Fibroblast of lung (primary cell): ENCODE results near the gene DNTT. TPM values are rescaled to one million over a fixed set of nuclear protein-coding genes. Genes with fewer than 3 reads are reported as not detected.

Experiments
- DNase-seq, 2 donors: peaks; one replicate each; pipeline versions ENCODE4 v3.0.0 to v3.0.0-alpha.2; 2010; ENCODE audit warnings: low read depth in 2 of 2
- H2AFZ ChIP-seq: 2 replicates; pipeline ENCODE4 v1.5.1; 2012; ENCODE audit warnings: low read length, control low read depth, inconsistent platforms
- H3K27ac ChIP-seq: 2 replicates; pipeline ENCODE4 v1.5.1; 2011; ENCODE audit warnings: low read length, control low read depth; ENCODE audit not compliant: insufficient read depth
- H3K27me3 ChIP-seq: 2 replicates; pipeline ENCODE4 v1.5.1; 2011; ENCODE audit warnings: mild to moderate bottlenecking, low read length; ENCODE audit not compliant: control insufficient read depth, insufficient read depth
- H3K36me3 ChIP-seq: 2 replicates; pipeline ENCODE4 v1.5.1; 2011; ENCODE audit warnings: low read length; ENCODE audit not compliant: control insufficient read depth, insufficient read depth
- H3K4me1 ChIP-seq: 2 replicates; pipeline ENCODE4 v1.5.1; 2011; ENCODE audit warnings: low read length; ENCODE audit not compliant: control insufficient read depth, insufficient read depth; ENCODE audit errors: extremely low read depth
- H3K4me2 ChIP-seq: 2 replicates; pipeline ENCODE4 v1.5.1; 2011; ENCODE audit warnings: low read length, control low read depth; ENCODE audit not compliant: insufficient read depth; ENCODE audit errors: extremely low read depth
- H3K4me3 ChIP-seq, 4 experiments: fragments of 200-600 bp in 1 of 4; sonication (generic) in 1 of 4; replicated peaks in 1 of 4; 2 replicates each; pipeline ENCODE4 v1.5.1; 2011 to 2016; ENCODE audit warnings: low read length in 4 of 4, low read depth in 3 of 4, mild to moderate bottlenecking in 3 of 4, control low read depth in 2 of 4, inconsistent platforms in 1 of 4, mixed read lengths in 1 of 4; ENCODE audit not compliant: insufficient read depth in 1 of 4; ENCODE audit errors: control extremely low read depth in 1 of 4
- H3K79me2 ChIP-seq: 2 replicates; pipeline ENCODE4 v1.5.1; 2012; ENCODE audit warnings: mild to moderate bottlenecking, low read length, inconsistent platforms; ENCODE audit not compliant: control insufficient read depth, insufficient read depth
- H3K9ac ChIP-seq: 2 replicates; pipeline ENCODE4 v1.5.1; 2011; ENCODE audit warnings: mild to moderate bottlenecking, low read length, control low read depth; ENCODE audit not compliant: insufficient read depth
- H3K9me3 ChIP-seq: 2 replicates; pipeline ENCODE4 v1.5.1; 2012; ENCODE audit warnings: low read depth, low read length; ENCODE audit not compliant: control insufficient read depth, insufficient read depth
- H4K20me1 ChIP-seq: 2 replicates; pipeline ENCODE4 v1.5.1; 2011; ENCODE audit warnings: low read length; ENCODE audit not compliant: control insufficient read depth, insufficient read depth; ENCODE audit errors: extremely low read depth
- EZH2 ChIP-seq: IDR thresholded peaks from 2 replicates; pipeline ENCODE4 v1.5.1; 2012; ENCODE audit warnings: low read length, control low read depth, mild to moderate bottlenecking; ENCODE audit errors: missing control alignments
- polyA plus RNA-seq, 2 donors: library from polyadenylated mRNA; depleted of rRNA in 1 of 2; stranded (reverse) in 1 of 2; unstranded in 1 of 2; fragments of >200 nt; gene quantifications; 2 replicates each; pipeline ENCODE4 v1.2.1, GENCODE V29; 2011 to 2012; ENCODE audit warnings: missing spikeins in 1 of 2
- total RNA-seq: library from RNA; depleted of rRNA; stranded (reverse); fragments of >200 nt; gene quantifications from 2 replicates; pipeline ENCODE4 v1.2.1, GENCODE V29; 2014
- TF ChIP-seq, protein P1 (sequence below), 2 donors: IDR thresholded peaks in 1 of 2; conservative IDR thresholded peaks in 1 of 2; 1 replicate in 1 of 2; 2 replicates in 1 of 2; pipeline ENCODE4 v1.5.1; 2011 to 2012; ENCODE audit warnings: low read length in 2 of 2, control low read depth in 1 of 2, inconsistent platforms in 1 of 2, low read depth in 1 of 2, mild to moderate bottlenecking in 1 of 2

DNTT gene
- total and polyA plus RNA-seq, 2 donors (not counting 1 experiment from before 2014, with no cell fraction given) = not detected

DNA sequence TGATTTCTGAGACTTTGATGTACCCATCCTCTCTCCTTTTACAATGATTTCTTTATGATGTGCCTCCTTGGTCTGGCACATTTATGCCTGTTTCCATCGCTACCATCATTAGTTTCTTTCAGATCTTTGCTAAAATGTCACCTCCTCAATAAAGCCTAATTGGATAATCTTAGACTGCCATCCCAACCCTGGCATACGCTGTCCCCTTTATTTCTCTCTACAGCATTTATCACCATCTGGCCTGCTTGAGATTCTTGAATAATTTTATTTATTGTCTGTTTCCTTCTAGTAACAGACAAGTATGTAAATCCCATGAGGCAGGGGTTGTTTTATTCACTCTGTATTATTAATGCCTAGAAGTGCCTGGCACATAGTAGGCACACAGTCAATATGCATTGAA lies 6.7 kb upstream of the DNTT start:
- H3K27ac ChIP-seq = no peak overlapping the region
- no peaks in the 10 kb centered on the region for H3K27me3 ChIP-seq
- TF ChIP-seq, protein P1, sequence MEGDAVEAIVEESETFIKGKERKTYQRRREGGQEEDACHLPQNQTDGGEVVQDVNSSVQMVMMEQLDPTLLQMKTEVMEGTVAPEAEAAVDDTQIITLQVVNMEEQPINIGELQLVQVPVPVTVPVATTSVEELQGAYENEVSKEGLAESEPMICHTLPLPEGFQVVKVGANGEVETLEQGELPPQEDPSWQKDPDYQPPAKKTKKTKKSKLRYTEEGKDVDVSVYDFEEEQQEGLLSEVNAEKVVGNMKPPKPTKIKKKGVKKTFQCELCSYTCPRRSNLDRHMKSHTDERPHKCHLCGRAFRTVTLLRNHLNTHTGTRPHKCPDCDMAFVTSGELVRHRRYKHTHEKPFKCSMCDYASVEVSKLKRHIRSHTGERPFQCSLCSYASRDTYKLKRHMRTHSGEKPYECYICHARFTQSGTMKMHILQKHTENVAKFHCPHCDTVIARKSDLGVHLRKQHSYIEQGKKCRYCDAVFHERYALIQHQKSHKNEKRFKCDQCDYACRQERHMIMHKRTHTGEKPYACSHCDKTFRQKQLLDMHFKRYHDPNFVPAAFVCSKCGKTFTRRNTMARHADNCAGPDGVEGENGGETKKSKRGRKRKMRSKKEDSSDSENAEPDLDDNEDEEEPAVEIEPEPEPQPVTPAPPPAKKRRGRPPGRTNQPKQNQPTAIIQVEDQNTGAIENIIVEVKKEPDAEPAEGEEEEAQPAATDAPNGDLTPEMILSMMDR (conservative IDR thresholded peaks at IDR 0.05 in 1 of 2, IDR thresholded peaks at IDR 0.05 in 1 of 2; ENCODE audit: low read depth in 1 of 2, low read length in 2 of 2) = no peak
- TF ChIP-seq EZH2 = no peak
- no peaks in the 10 kb centered on the region for H3K9me3 ChIP-seq
- no peak for DNase-seq
- H3K79me2 ChIP-seq = no peaks in the 10 kb centered on the region
- H3K4me3 ChIP-seq = no peak overlapping the region
- H2AFZ ChIP-seq = no peak overlapping the region
- H3K4me1 ChIP-seq = no peaks in the 10 kb centered on the region
- no peaks in the 10 kb centered on the region for H4K20me1 ChIP-seq
- H3K36me3 ChIP-seq = no peaks in the 10 kb centered on the region
- H3K4me2 ChIP-seq = no peak overlapping the region
- H3K9ac ChIP-seq = no peak overlapping the region

DNA sequence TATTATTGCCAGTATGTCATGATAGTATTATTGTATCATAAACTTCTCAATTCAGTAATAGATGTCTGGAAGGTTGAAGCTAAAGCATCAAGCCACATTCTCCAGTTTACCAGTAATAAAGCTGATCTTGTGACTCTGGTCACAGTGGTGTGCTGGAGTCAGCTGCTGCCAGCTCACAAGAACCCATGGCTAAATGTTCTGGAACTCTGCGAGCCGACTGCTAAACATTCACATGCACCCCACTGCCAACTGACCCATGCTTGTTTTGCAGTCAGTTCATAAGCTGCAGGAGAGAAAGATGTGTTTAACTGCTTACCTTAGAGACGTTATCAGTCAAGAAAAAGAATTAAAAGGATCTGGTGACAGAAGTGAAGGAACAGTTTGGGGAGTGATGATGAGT lies 5.9 kb upstream of the DNTT start:
- TF ChIP-seq EZH2 = no peak
- TF ChIP-seq, protein P1 (conservative IDR thresholded peaks at IDR 0.05 in 1 of 2, IDR thresholded peaks at IDR 0.05 in 1 of 2; ENCODE audit: low read depth in 1 of 2, low read length in 2 of 2) = no peak
- Histone ChIP-seq H3K4me3 (no peak overlapping the region), H3K79me2 (no peaks in the 10 kb centered on the region), H3K4me1 (no peaks in the 10 kb centered on the region), H3K27me3 (no peaks in the 10 kb centered on the region), H3K27ac (no peak overlapping the region), H3K4me2 (no peak overlapping the region), H3K36me3 (no peaks in the 10 kb centered on the region), H2AFZ (no peak overlapping the region), H3K9me3 (no peaks in the 10 kb centered on the region), H4K20me1 (no peaks in the 10 kb centered on the region), H3K9ac (no peak overlapping the region)
- DNase-seq = no peak

DNA sequence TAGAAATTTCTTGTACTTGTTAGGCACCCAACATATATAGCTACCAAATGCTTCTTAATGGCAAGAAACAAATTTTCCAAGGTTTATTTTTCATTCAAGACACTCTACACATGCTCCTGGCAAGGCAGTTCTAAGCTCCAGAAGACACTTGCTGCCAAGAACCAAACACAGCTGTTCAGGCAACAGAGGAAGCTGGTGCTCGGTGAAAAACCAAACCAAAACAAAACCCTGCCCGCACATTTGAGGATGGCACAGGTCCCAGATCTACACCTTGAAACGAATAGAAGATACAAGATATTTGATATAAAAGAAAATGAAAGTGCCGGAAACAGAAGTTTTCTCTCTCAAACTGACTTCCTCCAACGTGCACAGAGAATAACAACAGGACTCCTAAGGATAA lies 4.9 kb upstream of the DNTT start:
- TF ChIP-seq, protein P1 (conservative IDR thresholded peaks at IDR 0.05 in 1 of 2, IDR thresholded peaks at IDR 0.05 in 1 of 2; ENCODE audit: low read depth in 1 of 2, low read length in 2 of 2) = no peak
- DNase-seq = no peak
- Histone ChIP-seq H4K20me1 (no peaks in the 10 kb centered on the region), H3K27me3 (no peaks in the 10 kb centered on the region), H3K36me3 (no peaks in the 10 kb centered on the region), H3K4me3 (no peak overlapping the region), H3K4me1 (no peaks in the 10 kb centered on the region), H3K27ac (no peak overlapping the region), H3K9me3 (no peaks in the 10 kb centered on the region), H2AFZ (no peak overlapping the region), H3K4me2 (peak overlapping the region; percentile 51), H3K79me2 (no peaks in the 10 kb centered on the region), H3K9ac (no peak overlapping the region)
